ENCODE measurements around the gene NOX3. TPM values are rescaled to one million over a fixed set of nuclear protein-coding genes. Genes with fewer than 3 reads are reported as not detected.

The NOX3 gene, protein sequence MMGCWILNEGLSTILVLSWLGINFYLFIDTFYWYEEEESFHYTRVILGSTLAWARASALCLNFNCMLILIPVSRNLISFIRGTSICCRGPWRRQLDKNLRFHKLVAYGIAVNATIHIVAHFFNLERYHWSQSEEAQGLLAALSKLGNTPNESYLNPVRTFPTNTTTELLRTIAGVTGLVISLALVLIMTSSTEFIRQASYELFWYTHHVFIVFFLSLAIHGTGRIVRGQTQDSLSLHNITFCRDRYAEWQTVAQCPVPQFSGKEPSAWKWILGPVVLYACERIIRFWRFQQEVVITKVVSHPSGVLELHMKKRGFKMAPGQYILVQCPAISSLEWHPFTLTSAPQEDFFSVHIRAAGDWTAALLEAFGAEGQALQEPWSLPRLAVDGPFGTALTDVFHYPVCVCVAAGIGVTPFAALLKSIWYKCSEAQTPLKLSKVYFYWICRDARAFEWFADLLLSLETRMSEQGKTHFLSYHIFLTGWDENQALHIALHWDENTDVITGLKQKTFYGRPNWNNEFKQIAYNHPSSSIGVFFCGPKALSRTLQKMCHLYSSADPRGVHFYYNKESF
- total RNA-seq, result not detected

DNA sequence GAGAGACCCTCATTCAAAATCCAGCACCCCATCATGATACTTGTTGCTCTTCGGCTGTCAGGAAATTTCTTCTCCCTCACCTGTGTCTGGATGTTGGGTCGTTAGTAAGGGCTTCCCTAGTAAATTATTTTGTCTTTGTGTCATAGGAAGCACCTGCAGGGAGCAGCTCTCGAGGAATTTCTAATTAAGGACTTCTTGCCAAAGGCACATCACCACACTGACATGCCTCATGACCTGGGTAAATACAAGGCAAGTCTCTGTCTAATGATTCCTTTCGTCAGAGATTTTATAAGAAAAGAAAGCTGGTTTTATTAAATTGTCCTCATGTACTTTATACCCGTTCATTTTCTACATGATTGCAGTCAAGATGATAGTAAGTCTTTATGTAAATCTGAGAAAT is at the start of gene NOX3:
NOX3 (minus strand) TSS at position 74 of the 400 bp plus-strand sequence; CDS start at position 35, 39 bp downstream.
- H3K27ac ChIP-seq, result no peak within 1 kb of the TSS
- 67 to 79% methylated on average over 5 of the region's 5 CpGs for WGBS, 2 donors
- TF ChIP-seq, protein P1, sequence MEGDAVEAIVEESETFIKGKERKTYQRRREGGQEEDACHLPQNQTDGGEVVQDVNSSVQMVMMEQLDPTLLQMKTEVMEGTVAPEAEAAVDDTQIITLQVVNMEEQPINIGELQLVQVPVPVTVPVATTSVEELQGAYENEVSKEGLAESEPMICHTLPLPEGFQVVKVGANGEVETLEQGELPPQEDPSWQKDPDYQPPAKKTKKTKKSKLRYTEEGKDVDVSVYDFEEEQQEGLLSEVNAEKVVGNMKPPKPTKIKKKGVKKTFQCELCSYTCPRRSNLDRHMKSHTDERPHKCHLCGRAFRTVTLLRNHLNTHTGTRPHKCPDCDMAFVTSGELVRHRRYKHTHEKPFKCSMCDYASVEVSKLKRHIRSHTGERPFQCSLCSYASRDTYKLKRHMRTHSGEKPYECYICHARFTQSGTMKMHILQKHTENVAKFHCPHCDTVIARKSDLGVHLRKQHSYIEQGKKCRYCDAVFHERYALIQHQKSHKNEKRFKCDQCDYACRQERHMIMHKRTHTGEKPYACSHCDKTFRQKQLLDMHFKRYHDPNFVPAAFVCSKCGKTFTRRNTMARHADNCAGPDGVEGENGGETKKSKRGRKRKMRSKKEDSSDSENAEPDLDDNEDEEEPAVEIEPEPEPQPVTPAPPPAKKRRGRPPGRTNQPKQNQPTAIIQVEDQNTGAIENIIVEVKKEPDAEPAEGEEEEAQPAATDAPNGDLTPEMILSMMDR (IDR thresholded peaks at IDR 0.05), result no peak
- no peak for TF ChIP-seq POLR2A (IDR thresholded peaks at IDR 0.05)
- no peak for ATAC-seq (ENCODE audit: low FRiP score in 2 of 2)
- DNase-seq, result no peak
- no peaks in the 10 kb centered on the region for H3K4me1 ChIP-seq
- no peak within 1 kb of the TSS for H3K4me3 ChIP-seq
- H3K27me3 ChIP-seq, result no peaks in the 10 kb centered on the region
- H3K9me3 ChIP-seq, result no peaks in the 10 kb centered on the region
- H3K36me3 ChIP-seq, result no peaks in the 10 kb centered on the region

DNA sequence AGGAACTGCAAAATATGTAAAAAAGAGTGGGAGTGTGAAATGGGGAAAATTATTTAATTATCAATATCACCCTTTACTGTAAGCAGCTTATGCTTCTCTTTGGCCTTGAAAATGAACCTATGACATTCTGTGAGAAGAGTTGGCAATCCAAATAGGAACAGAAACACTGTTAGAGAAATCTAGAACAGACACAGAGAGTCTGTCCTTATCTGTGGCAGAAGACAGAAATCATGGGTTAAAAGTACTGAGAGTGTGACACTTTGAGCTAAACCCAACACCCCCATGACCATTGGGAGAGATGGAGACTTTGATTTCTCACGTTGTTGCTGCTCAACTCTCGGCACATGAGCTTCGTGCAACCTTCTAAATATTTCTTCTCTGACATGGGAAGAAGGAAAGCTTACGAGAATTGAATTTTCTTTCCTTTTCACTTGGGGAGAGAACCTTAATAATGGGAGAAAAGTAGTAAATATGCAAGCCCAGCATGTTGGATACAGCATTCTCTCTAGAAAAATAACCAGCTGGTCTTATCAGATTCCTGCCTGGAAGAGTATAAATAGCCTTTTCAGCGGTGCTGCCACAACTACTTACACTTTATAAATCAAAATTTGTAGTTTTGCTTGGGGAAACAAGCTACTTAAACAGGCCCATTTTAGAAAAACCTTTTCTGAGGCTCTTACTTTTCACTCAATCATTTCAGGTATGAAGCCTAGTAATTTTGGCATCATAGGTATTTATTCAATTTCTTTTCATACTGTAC is 49.4 kb upstream of the NOX3 start:
- H3K36me3 ChIP-seq, result no peaks in the 10 kb centered on the region
- no peak for ATAC-seq (ENCODE audit: low FRiP score in 2 of 2)
- H3K27me3 ChIP-seq, result no peaks in the 10 kb centered on the region
- H3K27ac ChIP-seq, result peak overlapping the region in 1 of 4 donors; percentile 11
- no peak overlapping the region for H3K4me3 ChIP-seq
- 64 to 70% methylated on average over 5 of the region's 5 CpGs for WGBS, 2 donors
- DNase-seq, result no peak
- TF ChIP-seq, protein P1 (IDR thresholded peaks at IDR 0.05), result no peak
- TF ChIP-seq EP300 (IDR thresholded peaks at IDR 0.05), result no peak
- no peaks in the 10 kb centered on the region for H3K4me1 ChIP-seq
- H3K9me3 ChIP-seq, result no peaks in the 10 kb centered on the region

- no peak overlapping the region for H3K4me3 ChIP-seq
- H3K4me1 ChIP-seq, result no peaks in the 10 kb centered on the region
- no peaks in the 10 kb centered on the region for H3K36me3 ChIP-seq
- no peaks in the 10 kb centered on the region for H3K9me3 ChIP-seq
- DNase-seq (no peak), ATAC-seq (ENCODE audit: low FRiP score in 2 of 2) (no peak)
- no peak overlapping the region for H3K27ac ChIP-seq
- no peak for TF ChIP-seq POLR2A (IDR thresholded peaks at IDR 0.05)
- TF ChIP-seq POLR2AphosphoS5 (IDR thresholded peaks at IDR 0.05), result no peak
- TF ChIP-seq, protein P1 (IDR thresholded peaks at IDR 0.05), result no peak
- no peak for TF ChIP-seq EP300 (IDR thresholded peaks at IDR 0.05)
- H3K27me3 ChIP-seq, result no peaks in the 10 kb centered on the region
- 88 to 94% methylated on average over 1 of the region's 1 CpG for WGBS, 2 donors
These were observed 46.8 kb upstream of the NOX3 start for GRCh38 chr6:155502393-155502792.

GRCh38 chr6:155499574-155499973 is 43.9 kb upstream of the NOX3 start:
- Histone ChIP-seq H3K36me3 (no peaks in the 10 kb centered on the region), H3K4me3 (no peak overlapping the region), H3K27me3 (no peaks in the 10 kb centered on the region), H3K4me1 (peaks cover 0 to 8% (median 4%) of the 10 kb centered on the region in 4 donors), H3K9me3 (no peaks in the 10 kb centered on the region), H3K27ac (no peak overlapping the region)
- ATAC-seq (ENCODE audit: low FRiP score in 2 of 2) (no peak), DNase-seq (no peak)
- TF ChIP-seq POLR2AphosphoS5 (IDR thresholded peaks at IDR 0.05) (no peak), POLR2A (IDR thresholded peaks at IDR 0.05) (no peak), EP300 (IDR thresholded peaks at IDR 0.05) (no peak)
- TF ChIP-seq, protein P1 (IDR thresholded peaks at IDR 0.05), result no peak
- WGBS, 2 donors, result 82 to 93% methylated on average over 4 of the region's 4 CpGs

Data from upper lobe of left lung (tissue), 6 donors.